Fibroblast of the aortic adventitia (primary cell): ENCODE results near the gene CD2BP2. TPM values are rescaled to one million over a fixed set of nuclear protein-coding genes. Genes with fewer than 3 reads are reported as not detected.

Experiments
- DNase-seq: peaks from one replicate; pipeline ENCODE4 v3.0.0-alpha.2; 2010; ENCODE audit warnings: low read depth
- H3K4me3 ChIP-seq: 2 replicates; pipeline ENCODE4 v1.5.1; 2011; ENCODE audit warnings: low read depth, mild to moderate bottlenecking, control low read depth, low read length, moderate library complexity
- total RNA-seq: library from RNA; depleted of rRNA; stranded (reverse); fragments of >200 nt; gene quantifications from 2 replicates; pipeline ENCODE4 v1.2.3, GENCODE V29; 2012; ENCODE audit warnings: low replicate concordance
- TF ChIP-seq, protein P1 (sequence below): IDR thresholded peaks from 2 replicates; pipeline ENCODE4 v1.5.1; 2011; ENCODE audit warnings: mild to moderate bottlenecking, low read length, control low read depth, inconsistent platforms; ENCODE audit not compliant: insufficient read depth

Gene CD2BP2
- total RNA-seq, 1 donor = 25.2 TPM

DNA sequence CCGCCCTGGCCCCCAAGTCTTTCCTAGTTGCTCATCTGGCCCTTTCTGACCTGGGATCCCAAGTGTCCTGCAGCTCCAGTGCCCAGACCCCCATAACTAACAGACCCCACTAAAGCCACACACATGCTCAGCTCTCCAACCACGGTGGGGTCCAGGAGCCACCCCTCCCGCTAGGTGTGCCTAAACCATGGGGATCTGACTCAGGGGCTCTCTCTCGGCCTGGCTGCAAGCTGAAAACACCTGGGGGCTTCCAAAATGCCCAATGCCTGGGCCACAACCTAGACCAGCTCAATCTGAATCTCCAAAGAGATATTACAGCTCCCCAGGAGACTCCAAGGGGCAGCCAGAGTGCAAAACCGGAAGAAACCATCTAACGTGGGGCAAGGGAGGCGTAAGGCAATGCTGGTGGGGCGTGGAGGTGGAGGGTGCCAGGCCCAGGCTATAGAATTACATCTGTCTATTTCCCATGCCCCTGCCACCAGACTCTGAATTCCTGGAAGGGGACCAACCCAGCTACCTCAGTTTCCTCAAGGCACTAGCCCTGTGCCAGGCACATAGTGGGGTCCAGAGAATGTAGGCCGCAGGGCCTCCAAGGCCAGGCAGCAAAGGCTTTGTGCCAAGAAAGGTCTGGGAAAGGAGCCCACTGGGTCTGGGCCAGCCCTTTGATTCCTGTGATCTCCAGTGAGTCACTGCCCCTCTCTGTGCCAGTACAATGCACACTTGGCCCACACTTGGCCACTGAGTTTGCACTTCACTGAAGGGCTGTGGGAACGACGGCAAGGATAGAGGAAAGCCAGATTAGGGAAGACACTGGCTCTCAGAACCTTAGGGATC, 3.3 kb downstream of the CD2BP2 start:
- TF ChIP-seq, protein P1, sequence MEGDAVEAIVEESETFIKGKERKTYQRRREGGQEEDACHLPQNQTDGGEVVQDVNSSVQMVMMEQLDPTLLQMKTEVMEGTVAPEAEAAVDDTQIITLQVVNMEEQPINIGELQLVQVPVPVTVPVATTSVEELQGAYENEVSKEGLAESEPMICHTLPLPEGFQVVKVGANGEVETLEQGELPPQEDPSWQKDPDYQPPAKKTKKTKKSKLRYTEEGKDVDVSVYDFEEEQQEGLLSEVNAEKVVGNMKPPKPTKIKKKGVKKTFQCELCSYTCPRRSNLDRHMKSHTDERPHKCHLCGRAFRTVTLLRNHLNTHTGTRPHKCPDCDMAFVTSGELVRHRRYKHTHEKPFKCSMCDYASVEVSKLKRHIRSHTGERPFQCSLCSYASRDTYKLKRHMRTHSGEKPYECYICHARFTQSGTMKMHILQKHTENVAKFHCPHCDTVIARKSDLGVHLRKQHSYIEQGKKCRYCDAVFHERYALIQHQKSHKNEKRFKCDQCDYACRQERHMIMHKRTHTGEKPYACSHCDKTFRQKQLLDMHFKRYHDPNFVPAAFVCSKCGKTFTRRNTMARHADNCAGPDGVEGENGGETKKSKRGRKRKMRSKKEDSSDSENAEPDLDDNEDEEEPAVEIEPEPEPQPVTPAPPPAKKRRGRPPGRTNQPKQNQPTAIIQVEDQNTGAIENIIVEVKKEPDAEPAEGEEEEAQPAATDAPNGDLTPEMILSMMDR = no peak
- H3K4me3 ChIP-seq = no peak overlapping the region
- peak; percentile 98 for DNase-seq

DNA sequence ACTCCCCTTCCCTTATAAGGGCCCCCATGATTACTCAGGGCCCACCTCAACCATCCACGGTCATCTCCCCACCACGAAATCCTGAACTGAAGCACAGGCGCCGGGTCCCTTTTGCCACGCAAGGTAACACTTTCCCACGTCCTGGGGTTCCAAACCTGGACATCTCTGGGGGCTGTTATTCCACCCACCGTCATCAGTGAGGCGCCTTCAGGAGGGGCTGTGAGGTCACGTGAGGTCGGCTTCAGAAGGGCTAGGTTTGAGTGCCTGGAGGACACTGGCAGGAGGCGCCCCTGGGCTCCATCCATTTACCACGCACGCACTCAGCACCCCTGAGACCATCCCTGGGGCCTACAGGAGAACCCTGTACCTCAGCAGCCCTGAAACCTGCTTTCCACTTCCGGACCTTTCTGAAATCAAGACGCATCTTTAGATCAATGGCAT, 4.1 kb downstream of the CD2BP2 start:
- TF ChIP-seq, protein P1 = no peak
- no peak for DNase-seq
- no peak overlapping the region for H3K4me3 ChIP-seq

DNA sequence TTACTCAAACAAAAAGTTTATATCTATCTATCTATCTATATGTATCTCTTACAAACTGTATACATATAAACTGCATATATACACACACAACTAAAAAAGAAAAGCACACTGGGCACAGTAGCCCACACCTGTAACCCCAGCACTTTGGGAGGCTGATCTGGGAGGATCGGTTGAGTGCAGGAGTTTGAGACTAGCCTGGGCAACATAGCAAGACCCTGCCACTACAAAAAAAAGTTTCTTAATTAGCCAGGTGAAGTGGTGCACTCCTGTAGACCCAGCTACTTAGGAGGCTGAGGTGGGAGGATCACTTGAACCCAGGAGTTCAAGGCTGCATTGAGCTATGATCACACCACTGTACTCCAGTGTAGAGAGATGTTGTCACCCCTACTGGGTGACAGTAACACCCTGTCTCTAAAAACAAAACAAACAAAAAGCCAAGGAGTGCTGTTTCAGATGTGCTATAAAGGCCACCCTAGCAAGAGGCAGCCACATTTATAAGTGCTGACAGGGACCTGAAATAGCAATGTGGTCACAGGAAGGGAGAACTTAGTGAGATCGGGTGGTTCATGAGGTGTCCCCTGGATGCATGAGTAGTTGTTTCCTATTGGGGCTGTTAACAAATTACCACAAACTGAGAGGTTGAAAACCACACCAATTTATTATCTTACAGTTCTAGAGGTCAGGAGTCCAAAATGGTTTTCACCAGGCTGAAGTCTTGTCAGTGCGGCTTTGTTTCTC, 4.8 kb downstream of the CD2BP2 start:
- DNase-seq = no peak
- H3K4me3 ChIP-seq = no peak overlapping the region

DNA sequence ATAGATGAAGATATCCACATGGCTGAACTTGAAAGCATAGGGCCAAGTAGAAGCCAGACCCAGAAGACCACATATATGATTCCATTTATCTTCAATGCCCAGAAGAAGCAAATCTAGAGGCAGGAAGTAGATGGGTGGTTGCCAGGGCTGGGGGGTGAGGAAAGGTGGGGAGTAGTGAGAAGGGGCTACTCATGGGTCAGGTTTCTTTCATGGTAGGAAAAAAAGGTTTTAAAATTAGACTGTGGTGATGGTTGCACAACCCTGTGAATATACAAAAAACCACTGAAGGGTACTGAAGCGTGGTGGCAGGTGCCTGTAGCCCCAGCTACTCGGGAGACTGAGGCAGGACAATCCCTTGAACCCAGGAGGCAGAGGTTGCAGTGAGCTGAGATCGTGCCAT, 5.4 kb downstream of the CD2BP2 start:
- DNase-seq = no peak
- TF ChIP-seq, protein P1 = no peak

More for the DNA sequence above, 4.8 kb downstream of the CD2BP2 start:
- TF ChIP-seq, protein P1 = no peak

DNA sequence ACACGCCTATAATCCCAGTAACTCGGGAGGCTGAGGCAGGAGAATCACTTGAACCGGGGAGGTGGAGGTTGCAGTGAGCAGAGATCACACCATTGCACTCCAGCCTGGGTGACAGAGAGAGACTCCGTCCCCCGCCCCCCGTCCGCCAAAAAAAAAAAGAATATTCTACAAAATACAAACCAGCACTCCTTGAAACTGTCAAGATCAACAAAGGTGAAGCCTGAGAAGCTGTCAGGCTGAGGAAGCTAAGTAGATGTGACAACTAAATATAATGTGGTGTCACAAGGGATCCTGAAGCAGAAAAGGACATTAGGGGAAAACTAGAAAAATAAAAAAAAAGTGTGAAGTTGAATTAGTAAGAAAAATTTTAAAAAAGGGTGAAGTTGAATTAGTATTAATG, 6.2 kb downstream of the CD2BP2 start:
- DNase-seq = no peak
- TF ChIP-seq, protein P1 = no peak
- no peak overlapping the region for H3K4me3 ChIP-seq

More for the DNA sequence above, 5.4 kb downstream of the CD2BP2 start:
- no peak overlapping the region for H3K4me3 ChIP-seq

DNA sequence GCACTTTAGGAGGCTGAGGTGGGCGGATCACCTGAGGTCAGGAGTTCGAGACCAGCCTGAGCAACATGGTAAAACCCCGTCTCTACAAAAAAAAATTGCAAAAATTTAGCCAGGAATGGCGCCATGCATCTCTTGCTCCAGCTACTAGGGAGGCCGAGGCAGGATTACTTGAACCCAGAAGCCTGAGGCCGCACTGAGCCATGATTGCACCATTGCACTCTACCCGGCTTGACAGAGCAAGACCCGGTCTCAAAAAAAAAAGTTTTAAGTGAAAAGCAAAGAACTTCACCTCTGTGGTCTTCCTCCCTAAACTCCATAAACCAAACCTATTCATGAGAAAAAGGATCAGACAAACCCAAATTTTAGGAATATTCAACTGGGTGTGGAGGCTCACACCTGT, 7.0 kb downstream of the CD2BP2 start:
- H3K4me3 ChIP-seq = no peak overlapping the region
- TF ChIP-seq, protein P1 = no peak
- DNase-seq = no peak
